Measurements from ENCODE around the gene RPL38. TPM values are rescaled to one million over a fixed set of nuclear protein-coding genes. Genes with fewer than 3 reads are reported as not detected.
A peak's percentile ranks its signal among the peaks of the same experiment; 100 is the strongest.

The RPL38 gene
- 4,842 TPM for polyA plus RNA-seq (2013, experiment 1 of 2)
- polyA plus RNA-seq (2013, experiment 2 of 2): 4,757 TPM

GRCh38 chr17:74203439-74204240 lies at the start of gene RPL38:
TSS of gene RPL38 (plus strand) at chr17:74203678. CDS start at chr17:74203956, 278 bp downstream.
- Histone ChIP-seq H3K4me3 (ENCODE audit: low read length) (peak within 1 kb of the TSS; percentile 51), H3K27ac (ENCODE audit: low read depth, low read length) (no peak within 1 kb of the TSS), H4K8ac (ENCODE audit: low read depth, low read length) (peak within 1 kb of the TSS; percentile 69), H3K4ac (ENCODE audit: low read depth, low read length) (peak within 1 kb of the TSS; percentile 74), H3K4me2 (ENCODE audit: low read length) (peak within 1 kb of the TSS; percentile 49), H3K18ac (ENCODE audit: low read length) (peak within 1 kb of the TSS; percentile 43), H2AK5ac (ENCODE audit: low read length) (peak within 1 kb of the TSS; percentile 7), H4K5ac (ENCODE audit: low read length) (no peak within 1 kb of the TSS), H3K36me3 (ENCODE audit: control insufficient read depth, insufficient read depth, low read length) (peaks cover 11% of the 10 kb centered on the region), H3K23ac (ENCODE audit: low read length) (no peak within 1 kb of the TSS), H3K79me1 (ENCODE audit: low read length) (peaks cover 12% of the 10 kb centered on the region), H3K79me2 (ENCODE audit: control insufficient read depth, insufficient read depth, low read length) (peaks cover 43% of the 10 kb centered on the region), H2BK5ac (ENCODE audit: low read length) (no peak within 1 kb of the TSS), H3K27me3 (ENCODE audit: insufficient read depth, low read length, poor library complexity) (no peaks in the 10 kb centered on the region), H2BK15ac (replicated peaks; ENCODE audit: low read depth) (no peak within 1 kb of the TSS), H3K9ac (ENCODE audit: low read length) (peak within 1 kb of the TSS; percentile 68), H2BK120ac (ENCODE audit: low read depth, low read length) (no peak within 1 kb of the TSS), H3K4me1 (ENCODE audit: control insufficient read depth, low read depth, low read length) (peaks cover 3% of the 10 kb centered on the region), H3K56ac (ENCODE audit: low read length) (peak within 1 kb of the TSS; percentile 92)
- WGBS (ENCODE audit: extremely low coverage, insufficient coverage, low lambda C conversion rate): no CpG with 5 or more reads among the region's 53 CpGs
- peak; percentile 99 for DNase-seq

DNA sequence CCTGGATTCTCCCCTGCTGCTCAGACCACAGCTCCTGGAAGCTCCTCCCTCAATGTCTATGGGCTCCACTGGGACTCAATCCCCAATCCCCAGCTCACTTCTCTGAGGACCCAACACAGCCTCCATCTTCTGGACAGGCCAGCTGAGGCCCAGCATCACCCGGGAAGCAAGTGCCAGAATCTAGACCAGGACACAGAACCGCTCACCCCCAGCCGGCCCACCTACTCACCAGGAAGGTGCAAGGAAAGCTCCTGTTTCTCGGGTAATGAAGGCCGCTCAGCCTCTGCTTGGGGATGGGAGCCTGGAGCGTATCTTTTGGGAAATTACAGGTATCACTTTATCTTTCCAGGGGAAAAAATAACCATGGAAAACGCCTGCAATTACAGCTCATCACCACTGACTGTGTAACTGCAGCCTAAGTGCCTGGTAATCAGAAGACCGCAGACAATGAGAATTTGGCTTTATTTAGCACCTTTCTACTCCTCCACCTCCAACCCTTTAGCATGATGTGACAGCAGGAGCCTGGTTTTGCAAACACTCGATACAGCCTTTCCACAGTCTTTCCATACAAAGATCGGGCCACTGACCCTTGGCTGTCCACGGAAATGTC lies 49.6 kb upstream of the RPL38 start:
- Histone ChIP-seq H3K4me1 (ENCODE audit: control insufficient read depth, low read depth, low read length) (no peaks in the 10 kb centered on the region), H3K4ac (ENCODE audit: low read depth, low read length) (no peak overlapping the region), H3K23ac (ENCODE audit: low read length) (no peak overlapping the region), H3K79me1 (ENCODE audit: low read length) (no peaks in the 10 kb centered on the region), H2BK5ac (ENCODE audit: low read length) (no peak overlapping the region), H4K5ac (ENCODE audit: low read length) (no peak overlapping the region), H3K36me3 (ENCODE audit: control insufficient read depth, insufficient read depth, low read length) (no peaks in the 10 kb centered on the region), H3K4me2 (ENCODE audit: low read length) (no peak overlapping the region), H2BK15ac (replicated peaks; ENCODE audit: low read depth) (no peak overlapping the region), H3K56ac (ENCODE audit: low read length) (no peak overlapping the region), H3K9ac (ENCODE audit: low read length) (no peak overlapping the region), H2AK5ac (ENCODE audit: low read length) (no peak overlapping the region), H3K27ac (ENCODE audit: low read depth, low read length) (no peak overlapping the region), H2BK120ac (ENCODE audit: low read depth, low read length) (no peak overlapping the region), H4K8ac (ENCODE audit: low read depth, low read length) (no peak overlapping the region), H3K4me3 (ENCODE audit: low read length) (no peak overlapping the region), H3K27me3 (ENCODE audit: insufficient read depth, low read length, poor library complexity) (no peaks in the 10 kb centered on the region), H3K79me2 (ENCODE audit: control insufficient read depth, insufficient read depth, low read length) (no peaks in the 10 kb centered on the region), H3K18ac (ENCODE audit: low read length) (no peak overlapping the region)
- WGBS (ENCODE audit: extremely low coverage, insufficient coverage, low lambda C conversion rate): no CpG with 5 or more reads among the region's 11 CpGs
- no peak for DNase-seq

GRCh38 chr17:74156878-74157277 lies 46.6 kb upstream of the RPL38 start:
- no peaks in the 10 kb centered on the region for H3K4me1 ChIP-seq (ENCODE audit: control insufficient read depth, low read depth, low read length)
- H4K8ac ChIP-seq (ENCODE audit: low read depth, low read length): no peak overlapping the region
- H3K27me3 ChIP-seq (ENCODE audit: insufficient read depth, low read length, poor library complexity): no peaks in the 10 kb centered on the region
- no peak overlapping the region for H3K27ac ChIP-seq (ENCODE audit: low read depth, low read length)
- no peak overlapping the region for H4K5ac ChIP-seq (ENCODE audit: low read length)
- no peak overlapping the region for H2BK120ac ChIP-seq (ENCODE audit: low read depth, low read length)
- no peak overlapping the region for H3K18ac ChIP-seq (ENCODE audit: low read length)
- no peak overlapping the region for H3K56ac ChIP-seq (ENCODE audit: low read length)
- H3K9ac ChIP-seq (ENCODE audit: low read length): no peak overlapping the region
- no peak overlapping the region for H2BK5ac ChIP-seq (ENCODE audit: low read length)
- H3K4me2 ChIP-seq (ENCODE audit: low read length): no peak overlapping the region
- no peaks in the 10 kb centered on the region for H3K79me1 ChIP-seq (ENCODE audit: low read length)
- no peak overlapping the region for H2BK15ac ChIP-seq (replicated peaks; ENCODE audit: low read depth)
- no peak for DNase-seq
- WGBS (ENCODE audit: extremely low coverage, insufficient coverage, low lambda C conversion rate): no CpG with 5 or more reads among the region's 6 CpGs
- no peak overlapping the region for H3K4me3 ChIP-seq (ENCODE audit: low read length)
- no peak overlapping the region for H3K23ac ChIP-seq (ENCODE audit: low read length)
- no peak overlapping the region for H2AK5ac ChIP-seq (ENCODE audit: low read length)
- H3K79me2 ChIP-seq (ENCODE audit: control insufficient read depth, insufficient read depth, low read length): no peaks in the 10 kb centered on the region
- H3K4ac ChIP-seq (ENCODE audit: low read depth, low read length): no peak overlapping the region
- no peaks in the 10 kb centered on the region for H3K36me3 ChIP-seq (ENCODE audit: control insufficient read depth, insufficient read depth, low read length)

- Histone ChIP-seq H3K4me1 (ENCODE audit: control insufficient read depth, low read depth, low read length) (no peaks in the 10 kb centered on the region), H3K36me3 (ENCODE audit: control insufficient read depth, insufficient read depth, low read length) (no peaks in the 10 kb centered on the region), H3K23ac (ENCODE audit: low read length) (no peak overlapping the region), H3K56ac (ENCODE audit: low read length) (no peak overlapping the region), H3K27ac (ENCODE audit: low read depth, low read length) (no peak overlapping the region), H3K4ac (ENCODE audit: low read depth, low read length) (no peak overlapping the region), H3K4me3 (ENCODE audit: low read length) (no peak overlapping the region), H2BK15ac (replicated peaks; ENCODE audit: low read depth) (no peak overlapping the region), H3K18ac (ENCODE audit: low read length) (no peak overlapping the region), H3K9ac (ENCODE audit: low read length) (no peak overlapping the region), H4K8ac (ENCODE audit: low read depth, low read length) (no peak overlapping the region), H3K79me2 (ENCODE audit: control insufficient read depth, insufficient read depth, low read length) (no peaks in the 10 kb centered on the region), H4K5ac (ENCODE audit: low read length) (no peak overlapping the region), H2BK120ac (ENCODE audit: low read depth, low read length) (no peak overlapping the region), H3K79me1 (ENCODE audit: low read length) (no peaks in the 10 kb centered on the region), H3K27me3 (ENCODE audit: insufficient read depth, low read length, poor library complexity) (no peaks in the 10 kb centered on the region), H2AK5ac (ENCODE audit: low read length) (no peak overlapping the region), H2BK5ac (ENCODE audit: low read length) (no peak overlapping the region), H3K4me2 (ENCODE audit: low read length) (no peak overlapping the region)
- DNase-seq: no peak
- no CpG with 5 or more reads among the region's 9 CpGs for WGBS (ENCODE audit: extremely low coverage, insufficient coverage, low lambda C conversion rate)
Observed at GRCh38 chr17:74157366-74157765, 46.1 kb upstream of the RPL38 start.

DNA sequence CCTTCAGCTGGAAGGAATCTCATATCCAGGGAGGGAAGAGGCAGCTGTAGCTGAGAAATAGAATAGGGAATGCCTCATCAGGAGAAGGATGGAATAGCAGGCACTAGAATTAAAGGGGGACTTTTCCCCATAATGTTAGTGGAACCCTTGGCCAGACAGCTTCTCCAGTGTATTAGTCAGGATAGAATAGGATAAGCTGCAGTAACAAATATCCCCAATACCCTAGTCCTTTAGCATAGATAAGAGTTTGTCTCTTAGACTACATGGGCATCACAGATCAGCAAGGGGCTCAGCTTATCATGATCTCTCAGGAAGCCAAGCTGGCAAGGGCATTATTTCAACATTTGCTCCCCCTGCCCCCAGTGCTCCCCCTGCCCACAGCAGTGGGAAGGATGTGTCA lies 44.7 kb upstream of the RPL38 start:
- Histone ChIP-seq H3K27ac (ENCODE audit: low read depth, low read length) (no peak overlapping the region), H2BK120ac (ENCODE audit: low read depth, low read length) (no peak overlapping the region), H3K23ac (ENCODE audit: low read length) (no peak overlapping the region), H3K79me2 (ENCODE audit: control insufficient read depth, insufficient read depth, low read length) (no peaks in the 10 kb centered on the region), H3K79me1 (ENCODE audit: low read length) (no peaks in the 10 kb centered on the region), H3K27me3 (ENCODE audit: insufficient read depth, low read length, poor library complexity) (no peaks in the 10 kb centered on the region), H3K4me2 (ENCODE audit: low read length) (no peak overlapping the region), H3K4me1 (ENCODE audit: control insufficient read depth, low read depth, low read length) (peaks cover 3% of the 10 kb centered on the region), H3K18ac (ENCODE audit: low read length) (no peak overlapping the region), H4K8ac (ENCODE audit: low read depth, low read length) (no peak overlapping the region), H3K9ac (ENCODE audit: low read length) (no peak overlapping the region), H2BK15ac (replicated peaks; ENCODE audit: low read depth) (no peak overlapping the region), H2BK5ac (ENCODE audit: low read length) (no peak overlapping the region), H2AK5ac (ENCODE audit: low read length) (no peak overlapping the region), H3K56ac (ENCODE audit: low read length) (no peak overlapping the region), H3K4ac (ENCODE audit: low read depth, low read length) (no peak overlapping the region), H3K4me3 (ENCODE audit: low read length) (no peak overlapping the region), H4K5ac (ENCODE audit: low read length) (no peak overlapping the region), H3K36me3 (ENCODE audit: control insufficient read depth, insufficient read depth, low read length) (no peaks in the 10 kb centered on the region)
- DNase-seq: no peak

Data from mesendoderm (in vitro differentiated cells).